Endodermal cell (in vitro differentiated cells): Measurements from ENCODE around the gene EPB41. TPM values are rescaled to one million over a fixed set of nuclear protein-coding genes. Genes with fewer than 3 reads are reported as not detected.

ENCODE experiments used
- DNase-seq: peaks from one replicate; pipeline ENCODE4 v3.0.0-alpha.2; 2017
- H3K27ac ChIP-seq: 2 replicates; pipeline ENCODE4 v1.5.1; 2013; ENCODE audit warnings: mild to moderate bottlenecking, low read depth, low read length, moderate library complexity
- H3K27me3 ChIP-seq: 2 replicates; pipeline ENCODE4 v1.6.1; 2013; ENCODE audit warnings: mild to moderate bottlenecking, low read length, moderate library complexity; ENCODE audit not compliant: insufficient read depth, control insufficient read depth, poor library complexity, severe bottlenecking
- H3K36me3 ChIP-seq: 2 replicates; pipeline ENCODE4 v1.7.0; 2013; ENCODE audit warnings: mild to moderate bottlenecking, low read length, moderate library complexity; ENCODE audit not compliant: control insufficient read depth, insufficient read depth
- H3K4me1 ChIP-seq: one replicate; pipeline ENCODE4 v1.7.0; 2013; ENCODE audit warnings: low read length; ENCODE audit not compliant: control insufficient read depth, insufficient read depth
- H3K4me3 ChIP-seq: 2 replicates; pipeline ENCODE4 v1.5.1; 2013; ENCODE audit warnings: mild to moderate bottlenecking, low read length, moderate library complexity
- H3K9ac ChIP-seq: 2 replicates; pipeline ENCODE4 v1.6.1; 2013; ENCODE audit warnings: mild to moderate bottlenecking, low read length, moderate library complexity; ENCODE audit not compliant: poor library complexity, severe bottlenecking; ENCODE audit errors: extremely low read depth
- H3K9me3 ChIP-seq: 2 replicates; pipeline ENCODE4 v1.6.1; 2013; ENCODE audit warnings: mild to moderate bottlenecking, low read length, moderate library complexity; ENCODE audit not compliant: control insufficient read depth
- H3K27ac Mint-ChIP-seq: 2 replicates; pipeline ENCODE4 v1.8.0; 2020; ENCODE audit warnings: mixed read lengths
- H3K27me3 Mint-ChIP-seq: 2 replicates; pipeline ENCODE4 v1.8.0; 2021; ENCODE audit warnings: mild to moderate bottlenecking, mixed read lengths; ENCODE audit not compliant: insufficient read depth
- H3K36me3 Mint-ChIP-seq: 2 replicates; pipeline ENCODE4 v1.8.0; 2020; ENCODE audit warnings: low read depth, mixed read lengths
- H3K4me1 Mint-ChIP-seq: 2 replicates; pipeline ENCODE4 v1.8.0; 2020; ENCODE audit warnings: mixed read lengths
- H3K4me3 Mint-ChIP-seq: 2 replicates; pipeline ENCODE4 v1.8.0; 2020; ENCODE audit warnings: mild to moderate bottlenecking, moderate library complexity, mixed read lengths
- H3K9me3 Mint-ChIP-seq: 2 replicates; pipeline ENCODE4 v1.8.0; 2020; ENCODE audit warnings: mild to moderate bottlenecking, mixed read lengths
- WGBS, 2 experiments: methylation state at CpG; one replicate each; pipeline versions ENCODE4 v1.1.5 to v1.1.7; 2013; ENCODE audit warnings: missing lambda C conversion rate in 2 of 2, mixed read lengths in 1 of 2; ENCODE audit not compliant: insufficient coverage in 1 of 2, insufficient read length in 1 of 2; 5-methylcytosine and 5-hydroxymethylcytosine counted together
- total RNA-seq, 2 donors: library from RNA; stranded (reverse); fragmentation: NEBNext Ultra II Directional in 1 of 2; extraction: Animal tissue kit (Norgen Biotek cat#: 25700) in 1 of 2; gene quantifications; 2 replicates in 1 of 2; 3 replicates in 1 of 2; pipeline ENCODE4 v1.2.1, GENCODE V29; 2021
- TF ChIP-seq, protein P1 (sequence below): fragments of 200-600 bp; sonication (generic); conservative IDR thresholded peaks from 2 replicates; pipeline ENCODE4 v1.5.0; 2021; ENCODE audit warnings: antibody characterized with exemption, mild to moderate bottlenecking

EPB41 gene
- total RNA-seq, 2 donors from 2014 or later, result 60.3 to 91.0 TPM

DNA sequence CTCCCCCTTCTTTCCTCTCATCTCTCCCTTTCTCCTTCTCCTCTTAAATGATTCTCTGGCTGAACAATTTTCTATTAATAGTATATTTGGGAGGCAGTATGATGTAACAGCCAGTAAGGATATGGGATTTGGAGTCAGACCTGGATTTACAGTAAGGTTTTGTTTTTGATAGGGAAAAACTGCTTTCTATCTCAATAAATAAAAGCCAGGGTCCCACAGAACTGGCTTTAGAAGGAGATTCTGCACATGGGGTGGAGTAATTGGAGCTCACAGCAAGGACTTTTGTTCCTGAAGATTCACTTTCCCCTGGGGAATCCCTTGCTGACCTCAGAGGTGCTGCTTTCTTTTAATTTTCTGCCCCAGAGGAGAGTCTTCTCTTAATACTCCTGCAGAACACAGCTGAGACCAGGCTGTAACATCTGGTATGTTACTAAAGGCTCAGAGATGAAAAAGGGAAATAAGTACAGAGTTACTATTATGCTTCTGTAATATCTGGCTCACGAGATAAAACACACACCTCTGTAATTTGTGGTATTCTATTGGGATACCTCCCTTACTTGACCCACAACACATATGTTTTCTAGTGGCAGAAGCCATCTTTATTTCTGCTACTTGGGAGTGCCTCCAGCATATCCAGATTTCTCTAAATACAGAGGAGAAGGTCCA lies 13.4 kb downstream of the EPB41 start:
- Mint-ChIP-seq H3K4me3 (no peak overlapping the region), H3K27me3 (no peaks in the 10 kb centered on the region), H3K27ac (peak overlapping the region; percentile 76), H3K4me1 (peaks cover 24% of the 10 kb centered on the region), H3K36me3 (no peaks in the 10 kb centered on the region), H3K9me3 (no peaks in the 10 kb centered on the region)
- TF ChIP-seq, protein P1, sequence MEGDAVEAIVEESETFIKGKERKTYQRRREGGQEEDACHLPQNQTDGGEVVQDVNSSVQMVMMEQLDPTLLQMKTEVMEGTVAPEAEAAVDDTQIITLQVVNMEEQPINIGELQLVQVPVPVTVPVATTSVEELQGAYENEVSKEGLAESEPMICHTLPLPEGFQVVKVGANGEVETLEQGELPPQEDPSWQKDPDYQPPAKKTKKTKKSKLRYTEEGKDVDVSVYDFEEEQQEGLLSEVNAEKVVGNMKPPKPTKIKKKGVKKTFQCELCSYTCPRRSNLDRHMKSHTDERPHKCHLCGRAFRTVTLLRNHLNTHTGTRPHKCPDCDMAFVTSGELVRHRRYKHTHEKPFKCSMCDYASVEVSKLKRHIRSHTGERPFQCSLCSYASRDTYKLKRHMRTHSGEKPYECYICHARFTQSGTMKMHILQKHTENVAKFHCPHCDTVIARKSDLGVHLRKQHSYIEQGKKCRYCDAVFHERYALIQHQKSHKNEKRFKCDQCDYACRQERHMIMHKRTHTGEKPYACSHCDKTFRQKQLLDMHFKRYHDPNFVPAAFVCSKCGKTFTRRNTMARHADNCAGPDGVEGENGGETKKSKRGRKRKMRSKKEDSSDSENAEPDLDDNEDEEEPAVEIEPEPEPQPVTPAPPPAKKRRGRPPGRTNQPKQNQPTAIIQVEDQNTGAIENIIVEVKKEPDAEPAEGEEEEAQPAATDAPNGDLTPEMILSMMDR, result no peak
- H3K4me3 ChIP-seq, result peak overlapping the region; percentile 12
- H3K4me1 ChIP-seq, result peaks cover 10% of the 10 kb centered on the region
- WGBS, 2 experiments, result 86% methylated on average over 1 of the region's 1 CpG; no CpG with 5 or more reads in 1 of the 2 experiments
- H3K27me3 ChIP-seq, result no peaks in the 10 kb centered on the region
- peak overlapping the region; percentile 82 for H3K27ac ChIP-seq
- no peak for DNase-seq
- peak overlapping the region; percentile 21 for H3K9ac ChIP-seq
- H3K36me3 ChIP-seq, result no peaks in the 10 kb centered on the region
- no peaks in the 10 kb centered on the region for H3K9me3 ChIP-seq

DNA sequence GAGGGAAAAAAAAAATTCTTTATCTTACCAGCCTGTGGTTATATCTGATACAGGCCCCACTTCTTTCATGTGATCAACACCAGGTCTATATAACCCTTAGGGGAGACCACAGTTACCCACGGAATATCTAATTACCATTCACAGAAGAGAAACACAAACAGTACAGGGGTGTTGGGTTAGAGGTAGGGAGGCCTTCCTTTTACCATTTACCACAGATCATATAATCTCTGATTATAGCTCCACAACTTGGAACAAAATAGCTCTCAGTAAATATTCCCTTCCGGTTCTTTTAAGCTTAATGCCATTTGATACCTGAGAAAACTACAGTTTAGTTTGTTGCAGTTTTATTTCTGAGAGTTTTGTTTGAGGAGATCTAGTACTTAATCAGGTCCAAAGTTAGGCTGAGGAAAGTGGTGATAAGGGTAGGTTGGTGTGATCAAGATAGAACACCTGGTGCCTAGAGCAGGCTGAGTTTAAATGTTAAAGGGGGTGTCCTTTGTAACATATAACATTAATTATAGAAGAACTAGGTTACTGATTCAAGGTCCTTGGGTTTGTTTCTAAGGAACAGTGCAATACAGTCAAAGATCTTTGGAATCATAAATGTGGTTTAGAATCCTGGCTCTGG lies 14.1 kb downstream of the EPB41 start:
- H3K27ac Mint-ChIP-seq, result no peak overlapping the region
- H3K27ac ChIP-seq, result peak overlapping the region; percentile 82

DNA sequence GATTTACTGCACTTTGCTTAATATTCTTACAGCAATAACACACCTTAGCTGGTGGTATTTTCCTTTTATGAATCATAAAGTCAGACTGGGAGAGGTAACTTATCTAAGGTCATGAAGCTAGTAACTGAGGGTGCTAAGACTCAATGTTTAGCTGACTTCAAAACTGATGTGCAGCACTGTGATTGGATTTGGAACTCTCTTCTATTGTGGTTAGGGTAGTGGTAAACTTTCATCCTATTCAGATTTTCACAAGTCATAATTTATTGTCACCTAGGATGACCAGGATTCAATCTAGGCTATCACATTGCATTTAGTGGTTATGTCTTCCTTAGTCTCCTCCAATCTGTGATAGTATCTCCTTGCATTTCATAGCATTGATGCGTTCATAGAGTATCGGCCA lies 18.9 kb downstream of the EPB41 start:
- no peak overlapping the region for H3K9ac ChIP-seq
- H3K27ac Mint-ChIP-seq, result no peak overlapping the region
- H3K36me3 ChIP-seq, result no peaks in the 10 kb centered on the region
- peaks cover 8% of the 10 kb centered on the region for H3K4me1 Mint-ChIP-seq
- H3K4me3 Mint-ChIP-seq, result no peak overlapping the region
- H3K9me3 Mint-ChIP-seq, result no peaks in the 10 kb centered on the region
- no peaks in the 10 kb centered on the region for H3K27me3 Mint-ChIP-seq
- 94 to 100% methylated on average over 1 to 2 of the region's 2 CpGs for WGBS, 2 experiments
- no peak for DNase-seq
- TF ChIP-seq, protein P1, result no peak
- no peaks in the 10 kb centered on the region for H3K4me1 ChIP-seq
- H3K27ac ChIP-seq, result no peak overlapping the region
- no peaks in the 10 kb centered on the region for H3K36me3 Mint-ChIP-seq
- no peaks in the 10 kb centered on the region for H3K27me3 ChIP-seq
- H3K4me3 ChIP-seq, result no peak overlapping the region
- no peaks in the 10 kb centered on the region for H3K9me3 ChIP-seq

More for the DNA sequence above, 14.1 kb downstream of the EPB41 start:
- no peak for DNase-seq
- H3K9ac ChIP-seq, result no peak overlapping the region
- Mint-ChIP-seq H3K36me3 (no peaks in the 10 kb centered on the region), H3K27me3 (no peaks in the 10 kb centered on the region), H3K4me3 (no peak overlapping the region), H3K4me1 (peaks cover 24% of the 10 kb centered on the region), H3K9me3 (no peaks in the 10 kb centered on the region)
- H3K9me3 ChIP-seq, result no peaks in the 10 kb centered on the region
- peaks cover 10% of the 10 kb centered on the region for H3K4me1 ChIP-seq
- H3K36me3 ChIP-seq, result no peaks in the 10 kb centered on the region
- H3K4me3 ChIP-seq, result peak overlapping the region; percentile 49
- WGBS, 2 experiments, result 94% methylated on average over 1 of the region's 2 CpGs; no CpG with 5 or more reads in 1 of the 2 experiments
- TF ChIP-seq, protein P1, result no peak
- no peaks in the 10 kb centered on the region for H3K27me3 ChIP-seq
